ENCODE data around the gene HACD2.

GRCh38 chr3:123634149-123635051, 49.5 kb upstream of the HACD2 start:
- TF ChIP-seq SMC3 (IDR thresholded peaks at IDR 0.05) (no peak), CTCF (IDR thresholded peaks at IDR 0.05) (no peak), MAFK (IDR thresholded peaks at IDR 0.05; ENCODE audit: partially characterized antibody) (no peak), ELK1 (IDR thresholded peaks at IDR 0.05; ENCODE audit: low read depth, low read length) (no peak), MAX (IDR thresholded peaks at IDR 0.05) (no peak), POLR2A (IDR thresholded peaks at IDR 0.05; ENCODE audit: low read length) (no peak), SREBF2 (IDR thresholded peaks at IDR 0.05) (no peak), ESRRA (IDR thresholded peaks at IDR 0.05; ENCODE audit: borderline replicate concordance, low read length) (no peak)

All from A549 (cell line).